IMR-90 (cell line): ENCODE measurements around the gene YJU2. TPM values are rescaled to one million over a fixed set of nuclear protein-coding genes. Genes with fewer than 3 reads are reported as not detected.

Experiments
- ATAC-seq: fragments of 200-7000 bp; cut with Tn5 transposase; 2 replicates; pipeline ENCODE4 v1.9.1; 2020; ENCODE audit warnings: low read depth, mild to moderate bottlenecking, moderate library complexity
- BruUV-seq: library from RNA; stranded (reverse); fragments of 400-500 nt; replicated peaks from 2 replicates; lab custom pipeline; 2021; lab: Mats Ljungman, UMichigan
- CTCF ChIA-PET: fragments of 300-600 bp; formaldehyde crosslinking; extraction: SDS; loops from one replicate; lab custom pipeline; 2021; ENCODE audit warnings: antibody characterized with exemption; lab: Yijun Ruan, JAX
- POLR2A ChIA-PET: fragments of 300-600 bp; sonication (Branson Sonifier 250); formaldehyde crosslinking; loops from one replicate; lab custom pipeline; 2022; ENCODE audit warnings: antibody characterized with exemption; ENCODE audit not compliant: unreplicated experiment; lab: Charles Lee
- DNase-seq: peaks from one replicate; pipeline ENCODE4 v3.0.0; 2013
- H2AFZ ChIP-seq: replicated peaks from 2 replicates; pipeline ENCODE3; 2013; ENCODE audit warnings: low read length, mild to moderate bottlenecking; ENCODE audit not compliant: poor library complexity
- H2AK5ac ChIP-seq: 2 replicates; pipeline ENCODE4 v1.6.1; 2013; ENCODE audit warnings: low read depth, low read length, inconsistent platforms
- H2AK9ac ChIP-seq: replicated peaks from 2 replicates; pipeline ENCODE3; 2013; ENCODE audit warnings: mild to moderate bottlenecking, low read depth, low read length, moderate library complexity; ENCODE audit not compliant: poor library complexity
- H2BK120ac ChIP-seq: 2 replicates; pipeline ENCODE4 v1.6.1; 2013; ENCODE audit warnings: low read depth, low read length, inconsistent platforms
- H2BK15ac ChIP-seq: 3 replicates; pipeline ENCODE4 v1.6.1; 2013; ENCODE audit warnings: low read depth, low read length, inconsistent platforms
- H2BK20ac ChIP-seq: 2 replicates; pipeline ENCODE4 v1.6.1; 2013; ENCODE audit warnings: low read depth, mild to moderate bottlenecking, inconsistent platforms, low read length, moderate library complexity
- H2BK5ac ChIP-seq: 2 replicates; pipeline ENCODE4 v1.6.1; 2013; ENCODE audit warnings: mild to moderate bottlenecking, low read depth, low read length, inconsistent platforms; ENCODE audit not compliant: poor library complexity, severe bottlenecking
- H3K14ac ChIP-seq: replicated peaks from 2 replicates; pipeline ENCODE4 v1.6.1; 2013; ENCODE audit warnings: low read depth, low read length, inconsistent platforms
- H3K18ac ChIP-seq: 2 replicates; pipeline ENCODE4 v1.6.1; 2013; ENCODE audit warnings: low read depth, low read length, control low read depth
- H3K23ac ChIP-seq: 2 replicates; pipeline ENCODE4 v1.6.1; 2013; ENCODE audit warnings: low read depth, low read length, inconsistent platforms
- H3K27ac ChIP-seq: 2 replicates; pipeline ENCODE4 v1.5.1; 2013; ENCODE audit warnings: mild to moderate bottlenecking, control low read depth, low read length; ENCODE audit not compliant: insufficient read depth
- H3K27me3 ChIP-seq: 2 replicates; pipeline ENCODE4 v1.6.1; 2013; ENCODE audit warnings: low read length; ENCODE audit not compliant: control insufficient read depth, insufficient read depth
- H3K36me3 ChIP-seq: 2 replicates; pipeline ENCODE4 v1.6.1; 2013; ENCODE audit warnings: low read length, mixed read lengths; ENCODE audit not compliant: control insufficient read depth, insufficient read depth
- H3K4ac ChIP-seq: 2 replicates; pipeline ENCODE4 v1.6.1; 2013; ENCODE audit warnings: low read depth, low read length, inconsistent platforms
- H3K4me1 ChIP-seq: 2 replicates; pipeline ENCODE4 v1.6.1; 2013; ENCODE audit warnings: low read length, mixed read lengths; ENCODE audit not compliant: control insufficient read depth, insufficient read depth
- H3K4me2 ChIP-seq: 2 replicates; pipeline ENCODE4 v1.6.1; 2013; ENCODE audit warnings: low read depth, mild to moderate bottlenecking, control low read depth, low read length, moderate library complexity
- H3K4me3 ChIP-seq: 2 replicates; pipeline ENCODE4 v1.5.1; 2013; ENCODE audit warnings: low read depth, mild to moderate bottlenecking, control low read depth, low read length, moderate library complexity; ENCODE audit not compliant: insufficient read depth
- H3K56ac ChIP-seq: 2 replicates; pipeline ENCODE4 v1.6.1; 2013; ENCODE audit warnings: low read length, inconsistent platforms; ENCODE audit not compliant: insufficient read depth; ENCODE audit errors: extremely low read depth
- H3K79me1 ChIP-seq, 2 experiments: 2 replicates each; pipeline ENCODE4 v1.6.1; 2013; ENCODE audit warnings: low read length in 2 of 2, inconsistent platforms in 1 of 2, low read depth in 1 of 2
- H3K9ac ChIP-seq: 2 replicates; pipeline ENCODE4 v1.6.1; 2013; ENCODE audit warnings: low read depth, low read length, control low read depth
- H3K9me1 ChIP-seq: 2 replicates; pipeline ENCODE4 v1.6.1; 2013; ENCODE audit warnings: low read length, inconsistent platforms; ENCODE audit not compliant: insufficient read depth
- H3K9me3 ChIP-seq: 2 replicates; pipeline ENCODE4 v1.6.1; 2013; ENCODE audit warnings: low read length; ENCODE audit not compliant: control insufficient read depth, insufficient read depth
- H4K20me1 ChIP-seq: 2 replicates; pipeline ENCODE4 v1.6.1; 2013; ENCODE audit warnings: low read length, inconsistent platforms; ENCODE audit not compliant: insufficient read depth
- H4K5ac ChIP-seq: 2 replicates; pipeline ENCODE4 v1.6.1; 2013; ENCODE audit warnings: mild to moderate bottlenecking, low read depth, low read length, control low read depth
- H4K8ac ChIP-seq, 2 experiments: 2 replicates each; pipeline ENCODE4 v1.6.1; 2013; ENCODE audit warnings: low read depth in 2 of 2, low read length in 2 of 2, control low read depth in 1 of 2, inconsistent platforms in 1 of 2
- H4K91ac ChIP-seq: 2 replicates; pipeline ENCODE4 v1.6.1; 2013; ENCODE audit warnings: low read depth, low read length, inconsistent platforms; ENCODE audit not compliant: insufficient read depth
- BHLHE40 ChIP-seq: fragments of 150-350 bp; IDR thresholded peaks from 2 replicates; pipeline ENCODE4 v1.6.1; 2016; ENCODE audit warnings: mild to moderate bottlenecking, low read depth, low read length
- CHD1 ChIP-seq: IDR thresholded peaks from 2 replicates; pipeline ENCODE4 v1.6.1; 2012; ENCODE audit warnings: low read depth, low read length, improper control_type of control experiment
- MXI1 ChIP-seq: IDR thresholded peaks from 2 replicates; pipeline ENCODE4 v1.6.1; 2012; ENCODE audit warnings: low read depth, mild to moderate bottlenecking, low read length, moderate library complexity, borderline replicate concordance
- RCOR1 ChIP-seq: IDR thresholded peaks from 2 replicates; pipeline ENCODE4 v1.6.1; 2012; ENCODE audit warnings: mild to moderate bottlenecking, low read length, improper control_type of control experiment; ENCODE audit not compliant: insufficient replicate concordance
- RFX5 ChIP-seq: IDR thresholded peaks from 2 replicates; pipeline ENCODE4 v1.8.0; 2012; ENCODE audit warnings: low read depth, mild to moderate bottlenecking, low read length, moderate library complexity
- SMC3 ChIP-seq: fragments of 150-350 bp; IDR thresholded peaks from 2 replicates; pipeline ENCODE4 v1.6.1; 2016; ENCODE audit warnings: low read depth, mild to moderate bottlenecking, antibody characterized with exemption, low read length, moderate library complexity
- WGBS, 2 experiments: methylation state at CpG; one replicate each; pipeline versions ENCODE4 v1.1.5 to v1.1.7; 2013; ENCODE audit warnings: missing lambda C conversion rate in 2 of 2; ENCODE audit not compliant: insufficient read length in 1 of 2; ENCODE audit errors: extremely low coverage in 2 of 2; 5-methylcytosine and 5-hydroxymethylcytosine counted together
- dilution Hi-C: fragments of 300-500 bp; cut with HindIII; formaldehyde crosslinking; loops from one replicate; pipeline ENCODE4 v1.14.3; 2018; ENCODE audit warnings: low sequenced_read_pairs; ENCODE audit not compliant: unreplicated experiment
- in situ Hi-C: fragments of 300-500 bp; cut with MboI; formaldehyde crosslinking; loops from 3 replicates; pipeline ENCODE4 v1.14.3; 2019; ENCODE audit warnings: low sequenced_read_pairs, inconsistent platforms, mixed read lengths
- intact Hi-C: fragments of 100-400 bp; cut with micrococcal nuclease; formaldehyde crosslinking; loops from 2 replicates; pipeline ENCODE4 v1.10.0; 2022
- polyA plus RNA-seq, 3 experiments: library from polyadenylated mRNA; depleted of rRNA; stranded (reverse); fragments of >200 nt; gene quantifications; 2 replicates each; pipeline ENCODE4 v1.2.3, GENCODE V29; 2012; ENCODE audit warnings: low replicate concordance in 1 of 3
- total RNA-seq: library from RNA; depleted of rRNA; stranded (reverse); fragments of >200 nt; gene quantifications from 2 replicates; pipeline ENCODE4 v1.2.3, GENCODE V29; 2012
- TF ChIP-seq, protein P1 (sequence below): fragments of 150-350 bp; IDR thresholded peaks from 2 replicates; pipeline ENCODE4 v1.6.1; 2016; ENCODE audit warnings: low read depth, mild to moderate bottlenecking, low read length, moderate library complexity, borderline replicate concordance

Gene YJU2
- total and polyA plus RNA-seq, 2 of the 4 experiments (the other 2 are of a cell fraction): 15.6 to 18.9 TPM

DNA sequence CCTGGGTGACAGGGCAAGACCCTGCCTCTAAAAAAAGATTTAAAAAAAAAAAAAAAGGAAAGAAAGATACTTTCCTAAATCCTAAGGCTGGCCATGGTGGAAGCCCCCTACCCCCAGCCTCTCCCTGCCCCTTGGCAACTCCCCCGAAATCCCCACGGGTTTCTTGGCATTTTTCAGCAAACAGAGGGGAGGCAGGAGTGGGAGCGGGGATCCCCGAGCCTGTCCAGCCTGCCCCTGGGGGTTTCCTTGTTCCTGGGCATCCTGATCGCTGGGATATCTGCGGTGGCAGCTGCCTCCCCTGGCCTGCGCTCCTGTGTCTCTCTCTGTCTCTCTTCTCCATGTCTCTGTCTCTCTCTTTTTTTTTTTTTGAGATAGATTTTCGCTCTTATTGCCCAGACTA, 21.0 kb upstream of the YJU2 start:
- Histone ChIP-seq H2AK9ac (no peak overlapping the region), H3K9me1 (no peaks in the 10 kb centered on the region; the same call in 1 of the 2 replicates), H3K18ac (no peak overlapping the region), H4K8ac (no peak overlapping the region), H2BK5ac (no peak overlapping the region), H3K4ac (no peak overlapping the region), H3K23ac (no peak overlapping the region), H4K5ac (no peak overlapping the region), H3K14ac (no peak overlapping the region), H2AK5ac (no peak overlapping the region), H3K4me2 (no peak overlapping the region), H3K4me3 (no peak overlapping the region), H4K91ac (no peak overlapping the region), H2BK20ac (no peak overlapping the region), H3K27me3 (peaks cover 6% of the 10 kb centered on the region), H4K20me1 (no peaks in the 10 kb centered on the region), H2BK120ac (no peak overlapping the region), H3K79me1 (no peaks in the 10 kb centered on the region), H2BK15ac (no peak overlapping the region), H3K36me3 (no peaks in the 10 kb centered on the region), H3K27ac (no peak overlapping the region), H2AFZ (no peak overlapping the region), H3K9ac (no peak overlapping the region), H3K4me1 (peaks cover 8% of the 10 kb centered on the region; the same call in 1 of the 2 replicates), H3K9me3 (no peaks in the 10 kb centered on the region), H3K56ac (no peak overlapping the region)
- dilution Hi-C loops: no loop called here
- 80% methylated on average over 3 of the region's 8 CpGs; no CpG with 5 or more reads in 1 of the 2 experiments for whole genome bisulfite sequencing, 2 experiments
- intact Hi-C loops: no loop called here
- ChIA-PET POLR2A (no interaction called here), CTCF (no interaction called here)
- ATAC-seq (no peak), DNase-seq (no peak)
- TF ChIP-seq CHD1: no peak
- TF ChIP-seq MXI1: no peak
- no peak for TF ChIP-seq SMC3
- TF ChIP-seq RFX5: no peak
- no peak for TF ChIP-seq BHLHE40
- TF ChIP-seq, protein P1, sequence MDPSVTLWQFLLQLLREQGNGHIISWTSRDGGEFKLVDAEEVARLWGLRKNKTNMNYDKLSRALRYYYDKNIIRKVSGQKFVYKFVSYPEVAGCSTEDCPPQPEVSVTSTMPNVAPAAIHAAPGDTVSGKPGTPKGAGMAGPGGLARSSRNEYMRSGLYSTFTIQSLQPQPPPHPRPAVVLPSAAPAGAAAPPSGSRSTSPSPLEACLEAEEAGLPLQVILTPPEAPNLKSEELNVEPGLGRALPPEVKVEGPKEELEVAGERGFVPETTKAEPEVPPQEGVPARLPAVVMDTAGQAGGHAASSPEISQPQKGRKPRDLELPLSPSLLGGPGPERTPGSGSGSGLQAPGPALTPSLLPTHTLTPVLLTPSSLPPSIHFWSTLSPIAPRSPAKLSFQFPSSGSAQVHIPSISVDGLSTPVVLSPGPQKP: no peak
- TF ChIP-seq RCOR1: no peak
- in situ Hi-C loops: no loop called here
- BruUV-seq: no TSS peak
